ENCODE data around the gene GALP. TPM values are rescaled to one million over a fixed set of nuclear protein-coding genes. Genes with fewer than 3 reads are reported as not detected.

Gene GALP
- total RNA-seq, 4 donors from 2014 or later = not detected

- TF ChIP-seq CTCF (IDR thresholded peaks at IDR 0.05; ENCODE audit: low read depth) = no peak
Observed at GRCh38 chr19:56142087-56142787, 33.6 kb upstream of the GALP start.

- no peak for TF ChIP-seq CTCF (IDR thresholded peaks at IDR 0.05; ENCODE audit: low read depth)
Observed at GRCh38 chr19:56142897-56143434, 32.8 kb upstream of the GALP start.

GRCh38 chr19:56144376-56144775, 31.4 kb upstream of the GALP start:
- TF ChIP-seq CTCF (IDR thresholded peaks at IDR 0.05; ENCODE audit: low read depth) = no peak

- TF ChIP-seq CTCF (IDR thresholded peaks at IDR 0.05; ENCODE audit: low read depth) = no peak
Observed at GRCh38 chr19:56144831-56145230, 31.0 kb upstream of the GALP start.

GRCh38 chr19:56145698-56146097, 30.1 kb upstream of the GALP start:
- TF ChIP-seq CTCF (IDR thresholded peaks at IDR 0.05; ENCODE audit: low read depth) = no peak

- TF ChIP-seq CTCF (IDR thresholded peaks at IDR 0.05; ENCODE audit: low read depth) = no peak
Observed at GRCh38 chr19:56146904-56147303, 28.9 kb upstream of the GALP start.

- TF ChIP-seq CTCF (IDR thresholded peaks at IDR 0.05; ENCODE audit: low read depth) = no peak
Observed at GRCh38 chr19:56147307-56147706, 28.5 kb upstream of the GALP start.
